Measurements from ENCODE around the gene DNAI2.

DNA sequence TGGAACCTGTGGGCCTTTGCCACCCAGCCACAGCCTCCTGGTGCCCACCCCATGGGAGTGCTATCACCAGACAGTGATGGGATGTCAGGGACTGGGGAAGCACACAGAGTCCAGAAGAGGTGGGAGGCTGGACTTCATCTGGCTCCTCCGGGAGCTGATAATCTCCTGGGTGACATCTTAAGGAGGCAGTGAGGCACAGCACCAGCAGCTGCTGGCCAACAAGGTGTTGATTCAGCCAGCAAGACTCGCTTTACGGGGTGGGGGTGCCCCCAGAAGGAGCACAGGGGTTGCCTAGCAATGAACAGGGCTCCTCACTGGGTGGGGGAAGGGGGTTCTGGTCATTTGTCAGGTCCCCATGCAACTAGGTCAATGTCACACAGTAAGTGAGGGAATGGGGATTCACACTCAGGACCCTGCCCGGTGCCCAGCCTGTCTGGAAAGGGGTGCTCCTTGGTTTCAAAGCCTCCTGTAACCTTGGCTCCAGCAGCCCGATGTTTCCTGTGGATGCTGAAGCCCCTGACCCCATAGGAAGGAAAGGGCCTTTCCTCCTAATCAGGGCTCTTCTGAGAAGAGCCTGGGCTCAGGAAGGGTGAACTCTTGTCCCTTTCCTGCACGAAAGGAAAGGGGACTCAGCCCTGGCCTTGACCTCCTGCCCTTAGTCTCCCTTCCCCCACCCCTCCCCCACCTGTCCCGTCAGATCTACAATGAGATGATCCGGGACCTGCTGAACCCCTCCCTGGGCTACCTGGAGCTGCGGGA is 69.7 kb downstream of the DNAI2 start:
- TF ChIP-seq EZH2 (IDR thresholded peaks at IDR 0.05; ENCODE audit: borderline replicate concordance, low read depth, low read length) = no peak
- TF ChIP-seq RAD21 (CRISPR knock-in tag; conservative IDR thresholded peaks at IDR 0.05 in 1 of 2, IDR thresholded peaks at IDR 0.05 in 1 of 2) = no peak

All from K562 (cell line).